ENCODE results near the gene YPEL4.

- no peak for TF ChIP-seq CTCF (IDR thresholded peaks at IDR 0.05; ENCODE audit: insufficient read depth, low read depth, low read length)
- no peak for TF ChIP-seq EZH2 (IDR thresholded peaks at IDR 0.05; ENCODE audit: insufficient read depth, low read length)
Measured at GRCh38 chr11:57637626-57638004, 12.1 kb downstream of the YPEL4 start.
